Measurements from ENCODE around the gene B3GAT2.

Gene B3GAT2, protein sequence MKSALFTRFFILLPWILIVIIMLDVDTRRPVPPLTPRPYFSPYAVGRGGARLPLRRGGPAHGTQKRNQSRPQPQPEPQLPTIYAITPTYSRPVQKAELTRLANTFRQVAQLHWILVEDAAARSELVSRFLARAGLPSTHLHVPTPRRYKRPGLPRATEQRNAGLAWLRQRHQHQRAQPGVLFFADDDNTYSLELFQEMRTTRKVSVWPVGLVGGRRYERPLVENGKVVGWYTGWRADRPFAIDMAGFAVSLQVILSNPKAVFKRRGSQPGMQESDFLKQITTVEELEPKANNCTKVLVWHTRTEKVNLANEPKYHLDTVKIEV

DNA sequence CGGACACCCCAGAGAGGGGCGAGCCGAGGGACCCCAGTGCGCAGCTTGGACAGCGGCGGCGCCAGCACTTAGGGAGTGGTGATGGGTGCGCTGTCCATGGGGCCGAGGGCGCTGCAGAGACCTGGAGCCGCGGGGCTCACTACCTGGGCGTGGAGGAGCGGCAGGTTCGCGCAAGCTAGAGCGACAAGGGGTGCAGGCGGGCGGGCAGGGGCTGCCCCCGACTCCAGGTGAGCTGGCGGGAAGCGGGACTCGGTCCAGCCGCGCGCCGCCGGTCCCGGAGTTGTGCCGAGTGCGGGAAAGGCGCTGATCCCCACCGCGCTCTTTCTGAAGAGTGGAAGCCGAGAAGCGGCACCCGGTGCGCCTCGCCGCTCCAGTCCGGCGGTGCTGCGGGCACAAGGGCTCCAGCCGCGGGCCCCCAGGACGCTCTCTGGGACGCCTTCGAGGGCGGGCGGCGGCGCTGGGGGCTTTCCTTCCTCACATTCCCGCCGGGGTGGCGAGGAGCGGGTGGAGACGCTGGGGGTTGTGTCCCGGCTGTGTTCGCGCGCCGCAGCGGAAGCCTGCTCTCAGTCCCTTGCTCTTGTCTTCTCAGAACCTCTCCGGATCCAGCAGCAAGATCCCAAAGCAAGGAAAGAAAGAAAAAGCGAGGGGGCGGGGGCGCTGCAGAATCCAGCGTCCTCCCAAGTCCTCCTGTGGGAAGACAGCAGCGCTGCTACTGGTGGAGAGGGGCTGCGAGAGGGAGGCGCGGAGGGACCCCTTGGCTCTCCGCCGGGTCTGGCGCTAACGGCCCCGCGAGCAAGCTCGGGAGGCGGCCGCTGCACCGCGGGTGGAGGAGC is at the start of gene B3GAT2:
Gene B3GAT2, minus strand, starts transcription at position 610 of the 833 bp plus-strand sequence. CDS start 631 bp downstream, outside the sequence.
- Mint-ChIP-seq H3K27me3 (peaks cover 68% of the 10 kb centered on the region), H3K9me3 (no peaks in the 10 kb centered on the region), H3K27ac (no peak within 1 kb of the TSS), H3K4me3 (peak within 1 kb of the TSS; percentile 80), H3K36me3 (ENCODE audit: low read depth) (no peaks in the 10 kb centered on the region), H3K4me1 (ENCODE audit: low read depth) (peaks cover 10% of the 10 kb centered on the region)

DNA sequence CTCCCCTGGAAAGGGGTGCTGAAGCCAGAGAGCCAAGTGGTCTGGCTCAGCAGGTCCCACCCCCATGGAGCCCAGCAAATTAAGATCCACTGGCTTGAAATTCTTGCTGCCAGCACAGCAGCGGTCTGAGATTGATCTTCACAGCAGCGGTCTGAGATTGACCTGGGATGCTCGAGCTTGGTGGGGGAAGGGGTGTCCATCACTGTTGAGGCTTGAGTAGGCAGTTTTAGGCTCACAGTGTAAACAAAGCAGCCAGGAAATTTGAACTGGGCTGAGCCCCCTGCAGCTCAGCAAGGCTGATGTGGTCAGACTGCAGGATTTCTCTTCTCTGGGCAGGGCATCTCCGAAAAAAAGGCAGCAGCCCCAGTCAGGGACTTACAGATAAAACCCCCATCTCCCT is 41.3 kb upstream of the B3GAT2 start:
- no peak overlapping the region for H3K27ac Mint-ChIP-seq
- no peaks in the 10 kb centered on the region for H3K4me1 Mint-ChIP-seq (ENCODE audit: low read depth)
- no peak overlapping the region for H3K4me3 Mint-ChIP-seq
- no peaks in the 10 kb centered on the region for H3K36me3 Mint-ChIP-seq (ENCODE audit: low read depth)
- peaks cover 27% of the 10 kb centered on the region for H3K27me3 Mint-ChIP-seq
- no peaks in the 10 kb centered on the region for H3K9me3 Mint-ChIP-seq

GRCh38 chr6:70997379-70997778 is 40.5 kb upstream of the B3GAT2 start:
- no peaks in the 10 kb centered on the region for H3K4me1 Mint-ChIP-seq (ENCODE audit: low read depth)
- H3K27ac Mint-ChIP-seq, result no peak overlapping the region
- no peaks in the 10 kb centered on the region for H3K9me3 Mint-ChIP-seq
- H3K27me3 Mint-ChIP-seq, result peaks cover 28% of the 10 kb centered on the region
- H3K36me3 Mint-ChIP-seq (ENCODE audit: low read depth), result no peaks in the 10 kb centered on the region
- H3K4me3 Mint-ChIP-seq, result no peak overlapping the region

DNA sequence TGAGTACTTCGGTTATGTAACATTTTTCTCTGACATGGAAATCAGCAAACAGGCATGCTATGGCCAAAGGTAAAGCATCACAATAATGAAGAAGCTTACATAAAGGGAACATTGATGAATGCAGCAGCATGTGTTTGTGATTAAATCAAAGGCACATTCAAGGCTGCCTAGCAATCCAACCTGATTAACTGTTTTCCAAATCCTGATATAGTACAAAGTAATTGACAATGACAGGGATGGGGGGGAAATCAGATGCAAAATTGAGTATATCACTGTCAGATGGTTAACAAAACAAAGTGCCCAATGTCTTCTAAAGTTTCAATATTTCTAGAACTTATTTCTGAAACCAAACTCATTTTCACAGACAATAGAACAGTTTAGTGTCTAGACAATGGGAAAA is 39.2 kb upstream of the B3GAT2 start:
- Mint-ChIP-seq H3K9me3 (no peaks in the 10 kb centered on the region), H3K27me3 (peaks cover 28% of the 10 kb centered on the region), H3K27ac (no peak overlapping the region), H3K4me1 (ENCODE audit: low read depth) (no peaks in the 10 kb centered on the region), H3K36me3 (ENCODE audit: low read depth) (no peaks in the 10 kb centered on the region), H3K4me3 (no peak overlapping the region)

DNA sequence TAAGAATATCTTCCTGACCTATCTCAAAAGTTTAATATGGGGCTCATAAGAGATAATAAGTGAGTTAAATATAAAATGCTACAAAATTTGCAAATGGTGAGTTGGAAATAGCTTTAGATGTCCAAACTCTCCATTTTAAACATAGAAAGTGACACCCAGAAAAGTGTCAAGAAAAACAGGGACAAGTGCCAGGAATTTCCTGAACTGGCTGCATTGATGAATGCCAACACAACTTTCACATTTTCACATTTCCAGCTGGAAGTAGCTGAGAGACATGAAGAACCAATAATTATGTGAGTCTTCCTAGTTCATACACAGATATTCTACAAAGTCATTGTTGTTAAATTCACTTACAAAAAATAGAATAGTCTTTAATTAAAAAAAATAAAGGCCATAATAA is 38.6 kb upstream of the B3GAT2 start:
- H3K36me3 Mint-ChIP-seq (ENCODE audit: low read depth), result no peaks in the 10 kb centered on the region
- H3K4me3 Mint-ChIP-seq, result no peak overlapping the region
- no peak overlapping the region for H3K27ac Mint-ChIP-seq
- H3K4me1 Mint-ChIP-seq (ENCODE audit: low read depth), result no peaks in the 10 kb centered on the region
- H3K9me3 Mint-ChIP-seq, result no peaks in the 10 kb centered on the region
- peaks cover 31% of the 10 kb centered on the region for H3K27me3 Mint-ChIP-seq

GRCh38 chr6:70991253-70991652 is 34.4 kb upstream of the B3GAT2 start:
- H3K4me1 Mint-ChIP-seq (ENCODE audit: low read depth), result no peaks in the 10 kb centered on the region
- no peaks in the 10 kb centered on the region for H3K9me3 Mint-ChIP-seq
- no peak overlapping the region for H3K27ac Mint-ChIP-seq
- peaks cover 35% of the 10 kb centered on the region for H3K27me3 Mint-ChIP-seq
- H3K36me3 Mint-ChIP-seq (ENCODE audit: low read depth), result no peaks in the 10 kb centered on the region
- no peak overlapping the region for H3K4me3 Mint-ChIP-seq

GRCh38 chr6:70985156-70985555 is 28.3 kb upstream of the B3GAT2 start:
- Mint-ChIP-seq H3K36me3 (ENCODE audit: low read depth) (no peaks in the 10 kb centered on the region), H3K27ac (no peak overlapping the region), H3K27me3 (peaks cover 11% of the 10 kb centered on the region), H3K4me3 (no peak overlapping the region), H3K9me3 (no peaks in the 10 kb centered on the region), H3K4me1 (ENCODE audit: low read depth) (no peaks in the 10 kb centered on the region)

DNA sequence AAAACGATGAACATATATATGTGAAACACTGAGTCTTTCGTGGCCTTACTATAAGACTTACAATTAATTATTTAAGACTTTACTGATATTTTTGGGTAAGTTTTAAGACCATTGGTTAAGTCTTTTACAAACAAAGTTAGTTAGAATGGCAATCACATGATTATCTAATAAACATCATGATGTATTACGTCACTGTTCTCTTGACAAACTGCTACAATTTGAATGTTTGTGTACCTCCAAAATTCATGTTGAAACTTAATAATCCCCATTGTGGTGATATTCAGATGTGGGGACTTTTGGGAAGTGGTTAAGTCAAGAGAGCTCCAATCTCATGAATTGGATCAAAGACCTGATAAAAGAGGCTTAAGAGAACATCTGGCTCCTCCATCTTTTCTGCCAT is 25.9 kb upstream of the B3GAT2 start:
- H3K27ac Mint-ChIP-seq, result no peak overlapping the region

DNA sequence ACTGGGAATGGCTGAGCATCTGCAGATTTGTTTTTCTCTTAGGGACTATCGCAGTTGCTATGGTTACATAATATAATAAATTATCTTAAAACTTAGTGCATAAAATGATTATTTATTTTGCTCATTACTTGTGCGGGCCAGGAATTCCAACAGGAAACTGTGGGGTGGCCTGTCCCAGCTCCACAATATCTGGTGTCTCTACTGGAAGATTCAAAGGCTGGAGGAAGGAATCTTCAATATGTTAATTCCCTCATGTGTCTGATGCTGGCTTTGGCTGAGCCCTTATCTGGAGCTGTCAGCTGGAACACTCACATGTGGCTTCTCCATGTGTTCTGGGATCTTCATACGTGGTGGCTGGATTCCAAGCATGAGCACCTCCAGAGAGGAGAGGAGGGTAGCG is 23.9 kb upstream of the B3GAT2 start:
- H3K4me3 Mint-ChIP-seq, result no peak overlapping the region
- peaks cover 12% of the 10 kb centered on the region for H3K27me3 Mint-ChIP-seq
- H3K27ac Mint-ChIP-seq, result no peak overlapping the region
- H3K36me3 Mint-ChIP-seq (ENCODE audit: low read depth), result no peaks in the 10 kb centered on the region
- no peaks in the 10 kb centered on the region for H3K4me1 Mint-ChIP-seq (ENCODE audit: low read depth)
- H3K9me3 Mint-ChIP-seq, result no peaks in the 10 kb centered on the region

More for the DNA sequence above, 25.9 kb upstream of the B3GAT2 start:
- no peaks in the 10 kb centered on the region for H3K36me3 Mint-ChIP-seq (ENCODE audit: low read depth)
- H3K4me3 Mint-ChIP-seq, result no peak overlapping the region
- no peaks in the 10 kb centered on the region for H3K4me1 Mint-ChIP-seq (ENCODE audit: low read depth)
- H3K27me3 Mint-ChIP-seq, result peaks cover 13% of the 10 kb centered on the region
- no peaks in the 10 kb centered on the region for H3K9me3 Mint-ChIP-seq

DNA sequence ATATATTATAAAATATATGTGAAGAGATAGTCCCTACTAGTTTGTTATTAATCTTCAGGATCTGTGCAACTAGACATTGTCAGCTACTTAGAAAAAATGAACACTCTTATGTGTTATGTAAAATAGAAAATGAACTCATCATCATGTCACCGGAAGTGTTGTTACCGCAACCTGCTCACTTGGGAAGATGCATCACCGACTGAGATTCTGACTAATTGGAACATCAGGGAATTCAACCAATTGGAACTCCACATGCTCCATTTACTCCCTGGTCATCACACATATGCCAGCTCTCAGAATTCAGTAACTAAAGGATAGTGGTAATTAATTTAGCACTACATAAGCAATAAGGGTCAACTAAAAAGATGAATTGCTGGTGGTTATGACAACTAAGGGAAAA is 16.7 kb upstream of the B3GAT2 start:
- Mint-ChIP-seq H3K27ac (no peak overlapping the region), H3K36me3 (ENCODE audit: low read depth) (no peaks in the 10 kb centered on the region), H3K4me1 (ENCODE audit: low read depth) (no peaks in the 10 kb centered on the region), H3K27me3 (peaks cover 26% of the 10 kb centered on the region), H3K9me3 (no peaks in the 10 kb centered on the region), H3K4me3 (no peak overlapping the region)

DNA sequence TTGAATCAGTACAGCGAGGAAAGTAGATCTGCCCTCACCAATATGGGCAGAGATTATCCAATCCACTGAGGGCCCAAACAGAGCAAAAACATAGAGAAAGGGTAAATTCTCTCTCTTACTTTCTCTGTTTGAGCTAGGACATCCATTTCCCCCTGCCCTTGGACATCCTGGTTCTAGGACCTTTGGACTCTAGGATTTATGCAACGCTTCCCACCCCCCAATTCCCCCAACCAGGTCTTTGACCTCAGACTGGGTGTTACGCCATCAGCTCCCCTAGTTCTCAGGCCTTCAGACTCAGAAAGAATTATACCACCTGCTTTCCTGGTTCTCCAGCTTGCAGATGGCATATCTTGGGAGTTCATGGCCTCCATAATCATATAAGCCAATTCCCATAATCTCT is 10.2 kb upstream of the B3GAT2 start:
- no peaks in the 10 kb centered on the region for H3K27me3 Mint-ChIP-seq

DNA sequence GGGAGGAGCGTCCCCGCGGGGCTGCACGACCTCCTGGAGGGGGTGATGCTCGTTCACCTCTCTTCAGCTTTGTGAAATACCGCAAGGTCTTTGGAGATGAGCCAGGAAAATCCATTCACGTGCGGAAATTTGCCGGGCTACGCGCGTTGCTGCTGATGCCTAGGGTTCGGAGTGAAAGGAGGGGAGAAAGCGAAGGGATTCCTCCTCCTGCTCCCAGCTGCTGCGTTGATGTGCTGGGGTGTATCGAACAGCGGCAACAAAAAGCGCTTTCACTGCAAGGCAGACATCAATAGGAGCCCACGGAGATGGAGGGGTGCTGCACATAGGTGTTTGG is 391 bp upstream of the B3GAT2 start:
- Mint-ChIP-seq H3K9me3 (no peaks in the 10 kb centered on the region), H3K36me3 (ENCODE audit: low read depth) (no peaks in the 10 kb centered on the region), H3K4me3 (no peak overlapping the region), H3K27me3 (peaks cover 68% of the 10 kb centered on the region), H3K4me1 (ENCODE audit: low read depth) (peaks cover 10% of the 10 kb centered on the region), H3K27ac (no peak overlapping the region)

More for the DNA sequence above, 10.2 kb upstream of the B3GAT2 start:
- Mint-ChIP-seq H3K9me3 (no peaks in the 10 kb centered on the region), H3K36me3 (ENCODE audit: low read depth) (no peaks in the 10 kb centered on the region), H3K27ac (no peak overlapping the region), H3K4me1 (ENCODE audit: low read depth) (no peaks in the 10 kb centered on the region), H3K4me3 (no peak overlapping the region)

DNA sequence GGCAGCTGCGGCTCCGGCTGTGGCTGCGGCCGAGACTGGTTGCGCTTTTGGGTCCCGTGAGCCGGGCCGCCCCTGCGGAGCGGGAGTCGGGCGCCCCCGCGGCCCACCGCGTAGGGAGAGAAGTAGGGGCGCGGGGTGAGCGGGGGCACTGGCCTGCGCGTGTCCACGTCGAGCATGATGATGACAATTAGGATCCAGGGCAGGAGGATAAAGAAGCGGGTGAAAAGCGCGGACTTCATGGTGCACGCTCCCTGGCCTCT is 739 bp downstream of the B3GAT2 start:
- Mint-ChIP-seq H3K36me3 (ENCODE audit: low read depth) (no peaks in the 10 kb centered on the region), H3K4me1 (ENCODE audit: low read depth) (peaks cover 10% of the 10 kb centered on the region), H3K4me3 (peak overlapping the region; percentile 80), H3K27ac (no peak overlapping the region), H3K9me3 (no peaks in the 10 kb centered on the region), H3K27me3 (peaks cover 68% of the 10 kb centered on the region)

GRCh38 chr6:70955441-70956190 is 1.2 kb downstream of the B3GAT2 start:
- H3K4me1 Mint-ChIP-seq (ENCODE audit: low read depth), result peaks cover 10% of the 10 kb centered on the region
- H3K9me3 Mint-ChIP-seq, result no peaks in the 10 kb centered on the region
- no peaks in the 10 kb centered on the region for H3K36me3 Mint-ChIP-seq (ENCODE audit: low read depth)
- H3K4me3 Mint-ChIP-seq, result peak overlapping the region; percentile 80
- peaks cover 69% of the 10 kb centered on the region for H3K27me3 Mint-ChIP-seq
- no peak overlapping the region for H3K27ac Mint-ChIP-seq

GRCh38 chr6:70954750-70955149 is 2.1 kb downstream of the B3GAT2 start:
- Mint-ChIP-seq H3K4me3 (no peak overlapping the region), H3K27me3 (peaks cover 64% of the 10 kb centered on the region), H3K4me1 (ENCODE audit: low read depth) (peaks cover 10% of the 10 kb centered on the region), H3K36me3 (ENCODE audit: low read depth) (no peaks in the 10 kb centered on the region), H3K9me3 (no peaks in the 10 kb centered on the region), H3K27ac (no peak overlapping the region)

All from stimulated activated naive CD8-positive, alpha-beta T cell treated with anti-CD3 and anti-CD28 coated beads, Interleukin-15, Interleukin-2, amounts not matched to agents 100 ng/mL and 50 ng/mL, for 24 hours (primary cell).